HepG2 (cell line): ENCODE measurements around the gene ACP1. TPM values are rescaled to one million over a fixed set of nuclear protein-coding genes. Genes with fewer than 3 reads are reported as not detected.
A peak's percentile ranks its signal among the peaks of the same experiment; 100 is the strongest.

Experiments used
- ATAD3A ChIP-seq: sonication (generic); formaldehyde crosslinking; IDR thresholded peaks from 2 replicates; pipeline ENCODE4 v1.4.0; 2020; ENCODE audit warnings: missing genetic modification reagents
- IRX3 ChIP-seq: sonication (generic); formaldehyde crosslinking; IDR thresholded peaks from 2 replicates; pipeline ENCODE4 v1.8.1; 2023; ENCODE audit warnings: mild to moderate bottlenecking, low read depth, missing genetic modification reagents, borderline replicate concordance
- KLF13 ChIP-seq: sonication (generic); formaldehyde crosslinking; IDR thresholded peaks from 2 replicates; pipeline ENCODE4 v1.4.0; 2020; ENCODE audit warnings: mild to moderate bottlenecking, missing genetic modification reagents
- KLF15 ChIP-seq: sonication (generic); formaldehyde crosslinking; IDR thresholded peaks from 2 replicates; pipeline ENCODE4 v1.8.1; 2023; ENCODE audit warnings: borderline replicate concordance, mild to moderate bottlenecking, inconsistent platforms, missing genetic modification reagents, mixed read lengths
- MED8 ChIP-seq: sonication (generic); formaldehyde crosslinking; IDR thresholded peaks from 2 replicates; pipeline ENCODE4 v1.8.1; 2023; ENCODE audit warnings: mild to moderate bottlenecking, missing genetic modification reagents; ENCODE audit not compliant: insufficient replicate concordance
- MIXL1 ChIP-seq: IDR thresholded peaks from 2 replicates; pipeline ENCODE4 v1.6.1; 2016
- NAIF1 ChIP-seq: sonication (generic); formaldehyde crosslinking; IDR thresholded peaks from 2 replicates; pipeline ENCODE4 v1.5.0; 2020; ENCODE audit warnings: mild to moderate bottlenecking, missing genetic modification reagents, borderline replicate concordance
- NFKB2 ChIP-seq: sonication (generic); formaldehyde crosslinking; IDR thresholded peaks from 2 replicates; pipeline ENCODE4 v1.4.0; 2020; ENCODE audit warnings: missing genetic modification reagents, borderline replicate concordance
- NFRKB ChIP-seq: fragments of 450-650 bp; IDR thresholded peaks from 2 replicates; pipeline ENCODE4 v1.6.1; 2017
- PAF1 ChIP-seq: IDR thresholded peaks from 2 replicates; pipeline ENCODE4 v1.6.1; 2016; ENCODE audit warnings: missing genetic modification reagents, missing compliant biosample characterization
- REPIN1 ChIP-seq: sonication (generic); formaldehyde crosslinking; IDR thresholded peaks from 2 replicates; pipeline ENCODE4 v1.8.0; 2022; ENCODE audit warnings: missing genetic modification reagents, low read depth, mild to moderate bottlenecking, borderline replicate concordance
- RFX3 ChIP-seq: IDR thresholded peaks from 2 replicates; pipeline ENCODE4 v1.6.1; 2016; ENCODE audit warnings: missing biosample characterization, missing genetic modification reagents
- TBP ChIP-seq: sonication (generic); formaldehyde crosslinking; IDR thresholded peaks from 2 replicates; pipeline ENCODE4 v1.5.0; 2020; ENCODE audit warnings: missing genetic modification reagents
- ZNF101 ChIP-seq: sonication (generic); formaldehyde crosslinking; IDR thresholded peaks from 2 replicates; pipeline ENCODE4 v1.4.0; 2020; ENCODE audit warnings: mild to moderate bottlenecking, low read depth, missing genetic modification reagents, borderline replicate concordance
- ZNF251 ChIP-seq: sonication (generic); formaldehyde crosslinking; IDR thresholded peaks from 2 replicates; pipeline ENCODE4 v1.9.0; 2021; ENCODE audit warnings: mild to moderate bottlenecking, missing genetic modification reagents
- ZNF256 ChIP-seq: sonication (generic); formaldehyde crosslinking; conservative IDR thresholded peaks from 2 replicates; pipeline ENCODE4 v1.4.0; 2020; ENCODE audit warnings: missing genetic modification reagents
- ZNF292 ChIP-seq: sonication (generic); formaldehyde crosslinking; IDR thresholded peaks from 2 replicates; pipeline ENCODE4 v1.8.1; 2022; ENCODE audit warnings: mild to moderate bottlenecking, low read depth, missing genetic modification reagents, borderline replicate concordance
- ZNF30 ChIP-seq: sonication (generic); formaldehyde crosslinking; IDR thresholded peaks from 2 replicates; pipeline ENCODE4 v1.5.0; 2020; ENCODE audit warnings: mild to moderate bottlenecking, missing genetic modification reagents
- ZNF451 ChIP-seq: sonication (generic); formaldehyde crosslinking; IDR thresholded peaks from 2 replicates; pipeline ENCODE4 v1.5.0; 2020; ENCODE audit warnings: mild to moderate bottlenecking, missing genetic modification reagents
- ZNF496 ChIP-seq: sonication (generic); formaldehyde crosslinking; IDR thresholded peaks from 2 replicates; pipeline ENCODE4 v1.8.1; 2023; ENCODE audit warnings: mild to moderate bottlenecking, moderate library complexity, missing genetic modification reagents; ENCODE audit not compliant: insufficient replicate concordance
- ZNF569 ChIP-seq: sonication (generic); formaldehyde crosslinking; IDR thresholded peaks from 2 replicates; pipeline ENCODE4 v1.5.0; 2020; ENCODE audit warnings: mild to moderate bottlenecking, missing genetic modification reagents, moderate library complexity, borderline replicate concordance
- ZNF670 ChIP-seq: sonication (generic); formaldehyde crosslinking; IDR thresholded peaks from 2 replicates; pipeline ENCODE4 v1.8.0; 2022; ENCODE audit warnings: mild to moderate bottlenecking, missing genetic modification reagents, borderline replicate concordance
- ZNF674 ChIP-seq: sonication (generic); formaldehyde crosslinking; IDR thresholded peaks from 2 replicates; pipeline ENCODE4 v1.5.0; 2020; ENCODE audit warnings: low read depth, mild to moderate bottlenecking, missing genetic modification reagents
- polyA plus RNA-seq, 8 experiments: library from polyadenylated mRNA; depleted of rRNA in 3 of 8; stranded (reverse) in 7 of 8; unstranded in 1 of 8; fragments of >200 nt; fragmentation: Illumina TruSeq in 4 of 8; extraction: Trizol in 4 of 8; gene quantifications; 2 replicates each; pipeline versions ENCODE4 v1.2.1 to v1.2.3, GENCODE V29; 2011 to 2016; ENCODE audit warnings: low read depth in 4 of 8, missing spikeins in 1 of 8, mixed read lengths in 1 of 8; ENCODE audit not compliant: insufficient read depth in 1 of 8
- total RNA-seq, 5 experiments: library from RNA; depleted of rRNA; stranded (reverse); fragments of >200 nt; fragmentation: Illumina TruSeq; extraction: Trizol; gene quantifications; 2 replicates each; pipeline ENCODE4 v1.2.3, GENCODE V29; 2016; ENCODE audit warnings: low read depth in 1 of 5
- TF ChIP-seq, protein P1 (sequence below): IDR thresholded peaks from 2 replicates; pipeline ENCODE4 v1.6.1; 2012; ENCODE audit warnings: low read depth, low read length, improper control_type of control experiment
- TF ChIP-seq, protein P2 (sequence below): sonication (generic); formaldehyde crosslinking; IDR thresholded peaks from 2 replicates; pipeline ENCODE4 v1.5.0; 2020; ENCODE audit warnings: missing genetic modification reagents
- TF ChIP-seq, protein P3 (sequence below): sonication (generic); formaldehyde crosslinking; conservative IDR thresholded peaks from 2 replicates; pipeline ENCODE4 v1.8.0; 2022; ENCODE audit warnings: missing genetic modification reagents

Gene ACP1
- total and polyA plus RNA-seq, 2 of the 13 experiments (the other 11 are each of a cell fraction or from before 2014, with no cell fraction given), result 246 to 348 TPM

DNA sequence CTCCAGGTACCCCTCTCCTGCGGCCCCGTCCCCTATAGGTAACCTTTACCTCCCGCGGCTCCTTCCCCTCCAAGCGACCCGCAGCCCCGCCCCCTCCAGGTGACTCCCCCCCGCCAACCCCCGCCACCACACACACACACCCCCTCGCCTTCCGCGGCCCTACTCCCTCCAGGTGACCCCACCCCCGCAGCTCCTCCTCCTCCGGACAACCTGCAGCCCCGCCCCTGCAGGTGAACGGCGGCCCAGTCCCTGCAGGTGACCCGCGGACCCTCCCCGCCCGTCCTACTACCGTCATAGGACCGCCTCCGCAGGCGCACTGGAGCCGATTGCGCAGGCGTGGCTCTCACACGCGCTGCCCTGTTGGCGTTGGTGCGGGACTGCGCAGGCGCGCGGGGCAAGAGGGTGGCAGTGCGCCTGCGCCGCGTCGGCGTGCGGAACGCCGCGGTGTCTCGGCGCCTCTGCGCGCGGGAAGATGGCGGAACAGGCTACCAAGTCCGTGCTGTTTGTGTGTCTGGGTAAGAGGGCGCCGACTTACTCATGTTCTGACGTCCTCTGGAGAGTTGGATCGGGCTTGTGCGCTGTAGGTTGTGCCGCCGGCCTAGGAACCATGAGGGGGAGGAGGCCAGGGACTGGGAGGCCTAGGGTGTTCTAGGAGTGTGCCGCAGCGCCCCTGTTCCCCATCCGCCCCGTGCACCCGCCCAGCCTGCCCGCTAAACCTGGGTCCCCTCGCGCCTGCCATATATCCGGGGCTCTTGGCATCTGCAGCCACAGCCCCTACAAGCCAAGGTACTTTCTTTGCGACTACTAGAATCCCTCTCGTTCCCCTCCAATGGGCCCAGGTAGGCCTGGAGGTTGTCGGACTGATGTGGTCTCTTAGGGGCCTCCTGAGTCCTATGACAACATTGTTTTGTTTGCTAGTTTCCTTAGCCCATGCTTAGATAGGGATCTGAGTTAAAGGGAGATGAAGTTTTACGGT is at the start of gene ACP1 (continued):
- TF ChIP-seq ZNF569 (no peak), ZNF670 (no peak; the same call in 1 of the 2 replicates), MIXL1 (CRISPR knock-in tag) (no peak), IRX3 (CRISPR knock-in tag) (0 out of 2 replicates have a peak, but pooled peaks have one; percentile 65), MED8 (CRISPR knock-in tag) (peak; percentile 67), TBP (CRISPR knock-in tag) (no peak), NFRKB (no peak), RFX3 (CRISPR knock-in tag) (no peak), ZNF256 (CRISPR knock-in tag) (no peak), KLF13 (no peak), ZNF251 (CRISPR knock-in tag) (no peak), NAIF1 (CRISPR knock-in tag) (peak; percentile 79; the same call in 1 of the 2 replicates), PAF1 (CRISPR knock-in tag) (no peak), REPIN1 (CRISPR knock-in tag) (no peak; the same call in none of the 2 replicates), KLF15 (0 out of 2 replicates have a peak, but pooled peaks have one; percentile 55), ATAD3A (CRISPR knock-in tag) (no peak), ZNF292 (CRISPR knock-in tag) (peak; percentile 18; the same call in 1 of the 2 replicates), ZNF451 (CRISPR knock-in tag) (peak; percentile 99), ZNF30 (CRISPR knock-in tag) (no peak), ZNF101 (CRISPR knock-in tag) (no peak), NFKB2 (peak; percentile 89), ZNF496 (CRISPR knock-in tag) (no peak), ZNF674 (CRISPR knock-in tag) (no peak; the same call in 1 of the 2 replicates)
- TF ChIP-seq, protein P1, sequence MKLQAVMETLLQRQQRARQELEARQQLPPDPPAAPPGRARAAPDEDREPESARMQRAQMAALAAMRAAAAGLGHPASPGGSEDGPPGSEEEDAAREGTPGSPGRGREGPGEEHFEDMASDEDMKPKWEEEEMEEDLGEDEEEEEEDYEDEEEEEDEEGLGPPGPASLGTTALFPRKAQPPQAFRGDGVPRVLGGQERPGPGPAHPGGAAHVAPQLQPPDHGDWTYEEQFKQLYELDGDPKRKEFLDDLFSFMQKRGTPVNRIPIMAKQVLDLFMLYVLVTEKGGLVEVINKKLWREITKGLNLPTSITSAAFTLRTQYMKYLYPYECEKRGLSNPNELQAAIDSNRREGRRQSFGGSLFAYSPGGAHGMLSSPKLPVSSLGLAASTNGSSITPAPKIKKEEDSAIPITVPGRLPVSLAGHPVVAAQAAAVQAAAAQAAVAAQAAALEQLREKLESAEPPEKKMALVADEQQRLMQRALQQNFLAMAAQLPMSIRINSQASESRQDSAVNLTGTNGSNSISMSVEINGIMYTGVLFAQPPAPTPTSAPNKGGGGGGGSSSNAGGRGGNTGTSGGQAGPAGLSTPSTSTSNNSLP, result no peak; the same call in 1 of the 2 replicates
- TF ChIP-seq, protein P2, sequence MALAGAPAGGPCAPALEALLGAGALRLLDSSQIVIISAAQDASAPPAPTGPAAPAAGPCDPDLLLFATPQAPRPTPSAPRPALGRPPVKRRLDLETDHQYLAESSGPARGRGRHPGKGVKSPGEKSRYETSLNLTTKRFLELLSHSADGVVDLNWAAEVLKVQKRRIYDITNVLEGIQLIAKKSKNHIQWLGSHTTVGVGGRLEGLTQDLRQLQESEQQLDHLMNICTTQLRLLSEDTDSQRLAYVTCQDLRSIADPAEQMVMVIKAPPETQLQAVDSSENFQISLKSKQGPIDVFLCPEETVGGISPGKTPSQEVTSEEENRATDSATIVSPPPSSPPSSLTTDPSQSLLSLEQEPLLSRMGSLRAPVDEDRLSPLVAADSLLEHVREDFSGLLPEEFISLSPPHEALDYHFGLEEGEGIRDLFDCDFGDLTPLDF (CRISPR knock-in tag), result peak; percentile 75; the same call in 1 of the 2 replicates
- TF ChIP-seq, protein P3, sequence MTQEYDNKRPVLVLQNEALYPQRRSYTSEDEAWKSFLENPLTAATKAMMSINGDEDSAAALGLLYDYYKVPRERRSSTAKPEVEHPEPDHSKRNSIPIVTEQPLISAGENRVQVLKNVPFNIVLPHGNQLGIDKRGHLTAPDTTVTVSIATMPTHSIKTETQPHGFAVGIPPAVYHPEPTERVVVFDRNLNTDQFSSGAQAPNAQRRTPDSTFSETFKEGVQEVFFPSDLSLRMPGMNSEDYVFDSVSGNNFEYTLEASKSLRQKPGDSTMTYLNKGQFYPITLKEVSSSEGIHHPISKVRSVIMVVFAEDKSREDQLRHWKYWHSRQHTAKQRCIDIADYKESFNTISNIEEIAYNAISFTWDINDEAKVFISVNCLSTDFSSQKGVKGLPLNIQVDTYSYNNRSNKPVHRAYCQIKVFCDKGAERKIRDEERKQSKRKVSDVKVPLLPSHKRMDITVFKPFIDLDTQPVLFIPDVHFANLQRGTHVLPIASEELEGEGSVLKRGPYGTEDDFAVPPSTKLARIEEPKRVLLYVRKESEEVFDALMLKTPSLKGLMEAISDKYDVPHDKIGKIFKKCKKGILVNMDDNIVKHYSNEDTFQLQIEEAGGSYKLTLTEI, result no peak
